ENCODE results near the gene MT1H.

The MT1H gene

DNA sequence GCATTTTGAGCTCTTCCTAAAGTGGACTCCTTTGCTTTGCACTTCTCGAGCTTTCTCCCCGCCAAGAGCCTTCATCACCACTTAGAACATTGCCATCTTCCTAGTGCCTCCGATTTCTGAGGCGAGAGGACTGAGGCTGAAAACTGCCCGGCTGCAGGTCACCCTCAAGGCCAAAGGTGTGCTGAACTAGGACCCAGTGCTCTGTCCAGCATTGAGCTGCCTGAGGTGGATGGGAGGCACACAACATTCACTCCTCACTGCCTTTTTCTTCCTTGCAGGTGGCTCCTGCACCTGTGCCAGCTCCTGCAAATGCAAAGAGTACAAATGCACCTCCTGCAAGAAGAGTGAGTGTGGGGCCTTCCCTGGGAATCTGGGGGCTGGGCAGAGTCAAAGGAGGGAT, 25.8 kb upstream of the MT1H start:
- DNase-seq (ENCODE audit: low read depth), result no peak
- no peak overlapping the region for H3K4me3 ChIP-seq (ENCODE audit: control insufficient read depth, low read depth, low read length)
- no peak for TF ChIP-seq CTCF (IDR thresholded peaks at IDR 0.05; ENCODE audit: control insufficient read depth, insufficient read depth, low read depth, low read length, missing control alignments)

DNA sequence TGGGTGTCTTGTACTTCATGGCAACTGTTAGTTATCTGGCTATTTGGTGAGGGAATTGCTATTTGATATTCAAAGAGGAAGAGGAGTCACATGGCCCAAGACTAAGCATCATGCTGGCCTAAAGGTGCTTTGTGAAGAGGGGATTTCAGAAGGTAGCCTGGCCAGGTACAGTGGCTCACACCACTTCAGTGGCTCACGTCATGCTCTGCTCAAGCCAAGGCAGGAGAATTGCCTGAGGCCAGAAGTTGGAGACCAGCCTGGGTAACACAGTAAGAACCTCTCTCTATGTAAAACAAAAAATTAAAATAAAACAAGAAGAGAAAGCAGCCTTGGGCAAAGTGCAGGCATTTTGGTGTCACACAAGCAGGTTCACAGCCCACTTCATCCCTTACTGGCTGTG, 24.3 kb upstream of the MT1H start:
- no peak for TF ChIP-seq CTCF (IDR thresholded peaks at IDR 0.05; ENCODE audit: control insufficient read depth, insufficient read depth, low read depth, low read length, missing control alignments)
- no peak overlapping the region for H3K4me3 ChIP-seq (ENCODE audit: control insufficient read depth, low read depth, low read length)
- no peak for DNase-seq (ENCODE audit: low read depth)

DNA sequence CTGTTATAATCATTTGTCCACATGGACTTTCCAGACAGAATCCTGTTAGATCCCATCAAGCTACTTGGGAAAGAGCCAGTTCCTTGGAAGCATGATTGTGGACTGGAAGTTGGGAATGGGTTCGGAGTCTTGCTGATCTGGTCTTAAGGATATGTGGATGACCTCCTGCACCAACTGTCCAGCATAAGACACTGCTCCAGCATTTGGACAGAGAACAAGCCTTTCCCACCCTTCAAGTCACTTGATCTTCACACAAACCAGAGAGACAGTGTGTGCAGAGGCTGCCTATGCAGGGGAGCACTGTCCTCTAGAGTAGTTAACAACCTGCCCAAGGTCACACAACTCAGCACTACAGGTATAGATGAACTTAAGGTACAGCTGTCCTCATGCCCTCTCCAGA, 23.8 kb upstream of the MT1H start:
- no peak for TF ChIP-seq CTCF (IDR thresholded peaks at IDR 0.05; ENCODE audit: control insufficient read depth, insufficient read depth, low read depth, low read length, missing control alignments)
- no peak overlapping the region for H3K4me3 ChIP-seq (ENCODE audit: control insufficient read depth, low read depth, low read length)
- DNase-seq (ENCODE audit: low read depth), result no peak

- TF ChIP-seq CTCF (IDR thresholded peaks at IDR 0.05; ENCODE audit: control insufficient read depth, insufficient read depth, low read depth, low read length, missing control alignments), result no peak
- H3K4me3 ChIP-seq (ENCODE audit: control insufficient read depth, low read depth, low read length), result no peak overlapping the region
- no peak for DNase-seq (ENCODE audit: low read depth)
Measured at GRCh38 chr16:56647641-56648431, 21.8 kb upstream of the MT1H start.

DNA sequence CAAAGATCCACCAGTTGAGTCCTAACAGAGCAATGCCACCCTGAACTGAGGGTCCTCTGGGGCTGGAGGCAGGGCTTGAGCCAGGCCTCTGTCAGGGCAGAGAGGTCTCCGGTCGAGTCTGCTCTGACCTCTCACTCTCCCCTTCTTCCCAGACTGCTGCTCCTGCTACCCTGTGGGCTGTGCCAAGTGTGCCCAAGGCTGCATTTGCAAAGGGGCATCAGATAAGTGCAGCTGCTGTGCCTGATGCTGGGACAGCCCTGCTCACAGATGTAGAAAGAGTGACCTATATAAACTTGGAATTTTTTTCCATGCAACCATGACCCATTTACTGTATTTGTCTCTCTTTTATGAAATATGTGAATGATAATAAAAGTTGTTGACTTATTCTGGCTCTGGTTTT, 20.3 kb upstream of the MT1H start:
- TF ChIP-seq CTCF (IDR thresholded peaks at IDR 0.05; ENCODE audit: control insufficient read depth, insufficient read depth, low read depth, low read length, missing control alignments), result no peak
- no peak overlapping the region for H3K4me3 ChIP-seq (ENCODE audit: control insufficient read depth, low read depth, low read length)
- DNase-seq (ENCODE audit: low read depth), result no peak

DNA sequence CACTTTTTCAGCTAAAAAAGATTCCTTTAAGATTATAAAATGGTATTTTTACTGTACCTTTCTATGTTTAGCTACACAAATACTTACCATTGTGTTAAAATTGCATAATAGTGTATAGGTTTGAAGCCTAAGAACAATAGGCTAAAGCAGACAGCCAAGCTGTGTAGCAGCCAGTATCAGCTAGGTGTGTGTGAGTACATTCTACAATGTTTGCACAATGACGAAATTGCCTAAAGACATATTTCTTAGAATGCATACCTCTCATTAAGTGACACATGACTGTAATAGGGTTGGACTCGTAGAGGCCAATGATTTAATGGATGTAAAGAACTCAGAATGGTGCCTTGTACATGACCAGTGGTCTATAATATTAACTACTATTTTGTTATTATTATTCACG, 19.8 kb upstream of the MT1H start:
- no peak for DNase-seq (ENCODE audit: low read depth)
- H3K4me3 ChIP-seq (ENCODE audit: control insufficient read depth, low read depth, low read length), result no peak overlapping the region
- no peak for TF ChIP-seq CTCF (IDR thresholded peaks at IDR 0.05; ENCODE audit: control insufficient read depth, insufficient read depth, low read depth, low read length, missing control alignments)
